Neuron (in vitro differentiated cells): Measurements from ENCODE around the gene LRRTM1.

Experiments
- H2AFZ ChIP-seq: one replicate; pipeline ENCODE4 v1.6.1; 2013; ENCODE audit warnings: low read depth, mild to moderate bottlenecking, inconsistent platforms, low read length, moderate library complexity
- H3K27me3 ChIP-seq: one replicate; pipeline ENCODE4 v1.6.1; 2013; ENCODE audit warnings: low read length; ENCODE audit not compliant: insufficient read depth
- H3K36me3 ChIP-seq: one replicate; pipeline ENCODE4 v1.6.1; 2013; ENCODE audit warnings: low read length; ENCODE audit not compliant: insufficient read depth
- H3K4me1 ChIP-seq: one replicate; pipeline ENCODE4 v1.6.1; 2013; ENCODE audit warnings: low read length; ENCODE audit not compliant: insufficient read depth
- H3K4me3 ChIP-seq: 2 replicates; pipeline ENCODE4 v1.5.1; 2013; ENCODE audit warnings: mild to moderate bottlenecking, low read length, moderate library complexity
- H3K9me3 ChIP-seq: one replicate; pipeline ENCODE4 v1.6.1; 2013; ENCODE audit warnings: low read length

LRRTM1 gene

DNA sequence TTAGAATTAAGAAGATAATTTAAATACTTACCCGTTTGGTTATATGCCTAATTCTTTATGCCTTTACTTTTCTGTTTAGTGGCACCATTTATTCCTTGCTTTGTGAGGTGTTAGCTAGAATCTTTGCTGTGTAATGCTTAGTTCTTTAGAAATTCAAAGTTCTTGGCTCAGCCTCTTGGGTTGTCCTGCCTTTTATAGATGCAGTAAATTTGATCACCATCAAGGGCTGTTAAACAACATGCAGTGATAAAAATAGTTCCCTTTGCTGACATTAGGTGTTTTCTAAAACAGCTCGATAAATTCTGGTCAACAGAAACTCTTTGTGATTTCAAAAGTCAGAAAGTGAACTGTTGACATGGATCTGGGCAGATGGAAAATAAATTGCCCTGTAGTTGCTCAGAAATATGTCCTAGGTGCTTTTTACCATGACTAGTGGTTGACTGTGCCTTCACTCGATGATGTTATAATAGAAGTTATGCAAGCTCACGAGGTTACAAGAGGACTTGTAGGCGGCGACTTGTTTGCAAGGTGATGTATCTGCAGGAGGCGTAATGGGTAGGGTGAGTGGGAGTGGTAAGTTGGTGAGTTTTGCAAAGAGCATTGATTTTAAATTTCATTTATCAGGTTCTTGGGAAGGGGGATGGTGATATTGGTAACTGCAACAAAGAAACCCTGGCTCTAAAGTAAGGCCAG, 52.1 kb downstream of the LRRTM1 start:
- Histone ChIP-seq H3K36me3 (no peaks in the 10 kb centered on the region), H3K9me3 (no peaks in the 10 kb centered on the region), H3K27me3 (no peaks in the 10 kb centered on the region), H2AFZ (no peak overlapping the region), H3K4me1 (peaks cover 5% of the 10 kb centered on the region), H3K4me3 (no peak overlapping the region)
